HEK293 (cell line): ENCODE measurements around the gene PLSCR5.

Source experiments
- CTCF ChIP-seq: fragments of 450-650 bp; formaldehyde crosslinking; IDR thresholded peaks from 2 replicates; pipeline ENCODE4 v1.5.1; 2016; ENCODE audit warnings: missing biosample characterization, missing genetic modification characterization
- ZBTB17 ChIP-seq: fragments of 450-650 bp; formaldehyde crosslinking; IDR thresholded peaks from 2 replicates; pipeline ENCODE4 v1.5.1; 2016; ENCODE audit warnings: missing biosample characterization, missing genetic modification characterization
- ZBTB26 ChIP-seq: fragments of 450-650 bp; formaldehyde crosslinking; optimal IDR thresholded peaks from 2 replicates; pipeline ENCODE3; 2016; ENCODE audit warnings: missing biosample characterization, mild to moderate bottlenecking, missing genetic modification characterization
- ZBTB7A ChIP-seq: fragments of 450-650 bp; formaldehyde crosslinking; IDR thresholded peaks from 2 replicates; pipeline ENCODE4 v1.5.1; 2016; ENCODE audit warnings: low read depth, missing biosample characterization, missing genetic modification characterization
- ZNF677 ChIP-seq: fragments of 450-650 bp; IDR thresholded peaks from 2 replicates; pipeline ENCODE4 v1.5.0; 2018; ENCODE audit warnings: missing biosample characterization, mild to moderate bottlenecking, missing genetic modification characterization, moderate library complexity
- ZNF843 ChIP-seq: fragments of 450-650 bp; formaldehyde crosslinking; IDR thresholded peaks from 2 replicates; pipeline ENCODE4 v1.5.1; 2016; ENCODE audit warnings: missing biosample characterization, missing genetic modification characterization
- ZSCAN18 ChIP-seq: fragments of 450-650 bp; formaldehyde crosslinking; IDR thresholded peaks from 2 replicates; pipeline ENCODE4 v1.5.1; 2016; ENCODE audit warnings: missing biosample characterization, missing genetic modification characterization

GRCh38 chr3:146559388-146559787 lies 45.8 kb downstream of the PLSCR5 start:
- no peak for TF ChIP-seq ZNF843
- TF ChIP-seq CTCF (tag by site-specific recombination) = no peak
- TF ChIP-seq ZBTB17 (tag by site-specific recombination) = no peak
- TF ChIP-seq ZBTB7A (tag by site-specific recombination) = no peak
- no peak for TF ChIP-seq ZSCAN18 (tag by site-specific recombination)
- TF ChIP-seq ZNF677 = no peak
- no peak for TF ChIP-seq ZBTB26 (tag by site-specific recombination)
